GM12878 (cell line): ENCODE results near the gene NRBP1. TPM values are rescaled to one million over a fixed set of nuclear protein-coding genes. Genes with fewer than 3 reads are reported as not detected.

Experiments
- ATAC-seq: fragments of 200-7000 bp; cut with Tn5 transposase; 3 replicates; pipeline ENCODE4 v1.9.1; 2020; ENCODE audit warnings: mild to moderate bottlenecking, moderate library complexity
- BruUV-seq: library from RNA; stranded (reverse); fragments of 400-500 nt; replicated peaks from 2 replicates; lab custom pipeline; 2021; lab: Mats Ljungman, UMichigan
- CTCF ChIA-PET: fragments of 300-600 bp; sonication (Branson Sonifier 250); formaldehyde crosslinking; extraction: SDS; loops from one replicate; lab custom pipeline; 2021; ENCODE audit warnings: inconsistent platforms; lab: Yijun Ruan, JAX
- POLR2A ChIA-PET: fragments of 350-600 bp; formaldehyde crosslinking; extraction: SDS; loops from one replicate; lab custom pipeline; 2021; ENCODE audit warnings: inconsistent platforms; lab: Charles Lee
- RAD21 ChIA-PET: fragments of 300-600 bp; sonication (Branson Sonifier 250); formaldehyde crosslinking; loops from one replicate; lab custom pipeline; 2023; ENCODE audit warnings: antibody characterized with exemption; ENCODE audit not compliant: unreplicated experiment; lab: Charles Lee
- SMC1A ChIA-PET: fragments of 300-600 bp; sonication (Branson Sonifier 250); formaldehyde crosslinking; loops from one replicate; lab custom pipeline; 2023; ENCODE audit not compliant: unreplicated experiment, uncharacterized antibody; lab: Charles Lee
- DNase-seq: peaks from one replicate; pipeline ENCODE4 v3.0.0-alpha.2; 2011; ENCODE audit warnings: low read depth, low spot score
- FAIRE-seq: peaks from 3 replicates; lab custom pipeline; 2011; peaks lifted over from hg19 to GRCh38; lab: Jason Lieb, UNC
- H2AFZ ChIP-seq: 2 replicates; pipeline ENCODE4 v1.6.0; 2011; ENCODE audit warnings: low read depth, low read length, control low read depth; ENCODE audit not compliant: control insufficient read depth
- H3K27ac ChIP-seq: 2 replicates; pipeline ENCODE4 v1.5.1; 2011; ENCODE audit warnings: control low read depth; ENCODE audit not compliant: control insufficient read depth, insufficient read depth
- H3K27me3 ChIP-seq, 2 experiments: replicated peaks in 1 of 2; 2 replicates each; pipeline versions ENCODE4 v1.6.0 to v1.6.1; 2011; ENCODE audit warnings: low read length in 1 of 2; ENCODE audit not compliant: control insufficient read depth in 2 of 2, insufficient read depth in 2 of 2
- H3K36me3 ChIP-seq, 2 experiments: 2 replicates each; pipeline ENCODE4 v1.5.1; 2011; ENCODE audit warnings: low read length in 1 of 2; ENCODE audit not compliant: control insufficient read depth in 2 of 2, insufficient read depth in 2 of 2
- H3K4me1 ChIP-seq: 2 replicates; pipeline ENCODE4 v1.6.1; 2011; ENCODE audit warnings: mild to moderate bottlenecking, low read length, moderate library complexity, mixed read lengths; ENCODE audit not compliant: control insufficient read depth, insufficient read depth
- H3K4me2 ChIP-seq: 2 replicates; pipeline ENCODE4 v1.6.0; 2011; ENCODE audit warnings: control low read depth; ENCODE audit not compliant: control insufficient read depth, insufficient read depth
- H3K4me3 ChIP-seq: fragments of 200-600 bp; sonication (generic); 2 replicates; pipeline ENCODE4 v1.5.1; 2016
- H3K79me2 ChIP-seq: 2 replicates; pipeline ENCODE4 v1.6.0; 2011; ENCODE audit warnings: low read length; ENCODE audit not compliant: control insufficient read depth, insufficient read depth
- H3K9ac ChIP-seq: 2 replicates; pipeline ENCODE4 v1.8.0; 2011; ENCODE audit warnings: low read length, control low read depth, mixed read lengths; ENCODE audit not compliant: control insufficient read depth, insufficient read depth
- H3K9me3 ChIP-seq: replicated peaks from 3 replicates; pipeline ENCODE4 v1.5.1; 2011; ENCODE audit warnings: mild to moderate bottlenecking, low read length; ENCODE audit not compliant: control insufficient read depth, insufficient read depth
- H4K20me1 ChIP-seq: 2 replicates; pipeline ENCODE4 v1.6.0; 2011; ENCODE audit not compliant: control insufficient read depth, insufficient read depth
- ASH2L ChIP-seq: fragments of 300-600, 200-600 bp; sonication (generic); IDR thresholded peaks from 2 replicates; pipeline ENCODE4 v1.6.1; 2017; ENCODE audit warnings: low read depth, mild to moderate bottlenecking, borderline replicate concordance
- GATAD2B ChIP-seq: fragments of 450-650 bp; conservative IDR thresholded peaks from 2 replicates; pipeline ENCODE4 v1.6.1; 2017; ENCODE audit warnings: low read depth, mild to moderate bottlenecking, moderate library complexity
- RAD21 ChIP-seq: IDR thresholded peaks from 2 replicates; pipeline ENCODE4 v1.6.1; 2011; ENCODE audit warnings: mild to moderate bottlenecking, low read depth, low read length, moderate library complexity; ENCODE audit not compliant: insufficient read depth
- SIN3A ChIP-seq: IDR thresholded peaks from 2 replicates; pipeline ENCODE4 v1.6.1; 2012; ENCODE audit warnings: low read depth, low read length, improper control_type of control experiment
- WGBS: methylation state at CpG from one replicate; pipeline ENCODE4 v1.1.6; 2016; ENCODE audit warnings: low lambda C conversion rate; ENCODE audit not compliant: insufficient replicate concordance, insufficient coverage; ENCODE audit errors: missing lambda C conversion rate; 5-methylcytosine and 5-hydroxymethylcytosine counted together
- in situ Hi-C: fragments of 300-500 bp; cut with MboI; formaldehyde crosslinking; loops from 9 replicates; pipeline ENCODE4 v1.14.3; 2018; ENCODE audit warnings: mixed read lengths
- intact Hi-C: fragments of 100-400 bp; cut with micrococcal nuclease; formaldehyde crosslinking; loops from one replicate; pipeline ENCODE4 v1.14.2; 2022; ENCODE audit not compliant: unreplicated experiment
- polyA plus RNA-seq, 11 experiments: library from polyadenylated mRNA; depleted of rRNA in 4 of 11; unstranded in 6 of 11; stranded (reverse) in 5 of 11; fragments of >200 nt; fragmentation: Nextera tagmentation in 4 of 11; fragmentation: Illumina TruSeq in 1 of 11; extraction: Ambion mirVana in 4 of 11; extraction: Trizol in 1 of 11; gene quantifications; 1 replicate in 1 of 11; 2 replicates in 10 of 11; pipeline versions ENCODE4 v1.2.1 to v1.2.3, GENCODE V29; 2011 to 2016; ENCODE audit warnings: inconsistent platforms in 2 of 11, missing spikeins in 2 of 11, low read depth in 1 of 11
- total RNA-seq, 4 experiments: library from RNA; depleted of rRNA in 3 of 4; stranded (reverse); fragments of >200 nt in 3 of 4; fragmentation: Illumina TruSeq in 1 of 4; extraction: Trizol in 1 of 4; gene quantifications; 2 replicates each; pipeline versions ENCODE4 v1.2.1 to v1.2.3, GENCODE V29; 2013 to 2021
- TF ChIP-seq, protein P1 (sequence below): IDR thresholded peaks from 2 replicates; pipeline ENCODE4 v1.6.1; 2012; ENCODE audit warnings: low read depth, low read length, improper control_type of control experiment

The NRBP1 gene
- total and polyA plus RNA-seq, 10 of the 15 experiments (the other 5 are each of a cell fraction or from before 2014, with no cell fraction given), result 5.7 to 136 (median 66.1) TPM

DNA sequence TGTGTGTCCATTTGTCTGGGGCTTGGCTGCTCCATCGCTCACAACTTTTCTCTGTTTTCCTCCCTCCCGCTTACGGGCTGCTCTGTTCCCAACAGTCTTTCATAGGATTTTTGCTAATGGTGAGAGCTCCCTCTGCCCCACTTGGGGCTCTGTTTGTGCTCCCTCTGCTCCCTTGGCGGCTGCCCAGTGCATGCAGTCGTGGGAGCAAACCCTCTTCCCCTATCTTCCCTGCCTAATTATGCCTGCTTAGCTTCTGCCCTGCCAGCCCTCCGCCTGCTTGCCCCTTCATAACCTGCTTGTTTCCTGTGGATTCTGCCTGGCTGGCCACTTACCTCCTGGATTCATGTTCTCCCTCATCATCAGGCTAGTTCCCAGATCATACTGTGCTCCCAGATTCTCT, 7.2 kb downstream of the NRBP1 start:
- Histone ChIP-seq H3K79me2 (peaks cover 17% of the 10 kb centered on the region), H3K4me1 (no peaks in the 10 kb centered on the region), H3K27me3 (no peaks in the 10 kb centered on the region), H4K20me1 (no peaks in the 10 kb centered on the region), H3K9ac (no peak overlapping the region), H3K9me3 (no peaks in the 10 kb centered on the region), H2AFZ (no peak overlapping the region), H3K36me3 (peaks cover 8 to 38% of the 10 kb centered on the region in 2 experiments), H3K4me2 (no peak overlapping the region), H3K27ac (no peak overlapping the region), H3K4me3 (no peak overlapping the region)
- ATAC-seq, result no peak
- no peak for TF ChIP-seq GATAD2B
- CTCF ChIA-PET, result no interaction called here
- 95% methylated on average over 6 of the region's 6 CpGs for WGBS
- POLR2A ChIA-PET, result interaction anchor here (1.0 kb wide), 1 partner anchor 9 kb away, joined by 4 read pairs; no protein-coding TSS in a partner anchor
- BruUV-seq, result no TSS peak
- in situ Hi-C loops, result no loop called here
- FAIRE-seq, result no peak
- RAD21 ChIA-PET, result no interaction called here
- SMC1A ChIA-PET, result no interaction called here
- intact Hi-C loops, result no loop called here
- DNase-seq, result no peak

DNA sequence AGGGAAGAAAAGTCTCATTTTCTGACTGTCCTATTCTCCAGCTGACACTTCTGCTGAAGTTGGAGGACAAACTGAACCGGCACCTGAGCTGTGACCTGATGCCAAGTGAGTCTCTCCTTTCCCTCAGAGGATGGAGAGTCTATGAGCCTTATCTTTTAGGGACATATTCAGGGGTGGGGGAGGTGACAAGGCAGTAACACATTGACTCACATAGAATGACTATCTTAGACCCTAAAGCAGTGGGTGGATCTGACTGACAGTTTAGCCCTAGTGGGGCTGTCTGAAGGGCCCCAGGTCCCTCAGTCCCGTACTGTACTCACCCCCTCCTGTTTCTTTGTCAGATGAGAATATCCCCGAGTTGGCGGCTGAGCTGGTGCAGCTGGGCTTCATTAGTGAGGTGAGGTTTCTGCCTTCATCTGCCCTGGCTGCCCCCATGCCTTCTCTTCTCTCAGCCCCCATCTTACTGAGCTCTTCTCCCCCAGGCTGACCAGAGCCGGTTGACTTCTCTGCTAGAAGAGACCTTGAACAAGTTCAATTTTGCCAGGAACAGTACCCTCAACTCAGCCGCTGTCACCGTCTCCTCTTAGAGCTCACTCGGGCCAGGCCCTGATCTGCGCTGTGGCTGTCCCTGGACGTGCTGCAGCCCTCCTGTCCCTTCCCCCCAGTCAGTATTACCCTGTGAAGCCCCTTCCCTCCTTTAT, 12.9 kb downstream of the NRBP1 start:
- Histone ChIP-seq H2AFZ (no peak overlapping the region), H3K27ac (no peak overlapping the region), H3K4me3 (no peak overlapping the region), H3K27me3 (no peaks in the 10 kb centered on the region), H3K9me3 (no peaks in the 10 kb centered on the region), H3K4me2 (no peak overlapping the region), H3K9ac (no peak overlapping the region), H4K20me1 (no peaks in the 10 kb centered on the region), H3K36me3 (peaks cover 15 to 26% of the 10 kb centered on the region in 2 experiments), H3K4me1 (no peaks in the 10 kb centered on the region), H3K79me2 (no peaks in the 10 kb centered on the region)
- intact Hi-C loops (no loop called here), in situ Hi-C loops (no loop called here)
- no peak for DNase-seq
- CTCF ChIA-PET, result no interaction called here
- 84% methylated on average over 10 of the region's 10 CpGs for WGBS
- TF ChIP-seq SIN3A (no peak), ASH2L (no peak), RAD21 (no peak)
- TF ChIP-seq, protein P1, sequence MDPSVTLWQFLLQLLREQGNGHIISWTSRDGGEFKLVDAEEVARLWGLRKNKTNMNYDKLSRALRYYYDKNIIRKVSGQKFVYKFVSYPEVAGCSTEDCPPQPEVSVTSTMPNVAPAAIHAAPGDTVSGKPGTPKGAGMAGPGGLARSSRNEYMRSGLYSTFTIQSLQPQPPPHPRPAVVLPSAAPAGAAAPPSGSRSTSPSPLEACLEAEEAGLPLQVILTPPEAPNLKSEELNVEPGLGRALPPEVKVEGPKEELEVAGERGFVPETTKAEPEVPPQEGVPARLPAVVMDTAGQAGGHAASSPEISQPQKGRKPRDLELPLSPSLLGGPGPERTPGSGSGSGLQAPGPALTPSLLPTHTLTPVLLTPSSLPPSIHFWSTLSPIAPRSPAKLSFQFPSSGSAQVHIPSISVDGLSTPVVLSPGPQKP, result no peak
- SMC1A ChIA-PET, result no interaction called here
- BruUV-seq, result no TSS peak
- RAD21 ChIA-PET, result no interaction called here
- FAIRE-seq, result no peak
- POLR2A ChIA-PET, result no interaction called here
- ATAC-seq, result no peak; the same call in 2 of the 3 replicates
